Hepatocyte (in vitro differentiated cells): Measurements from ENCODE around the gene HSD3B7. TPM values are rescaled to one million over a fixed set of nuclear protein-coding genes. Genes with fewer than 3 reads are reported as not detected.

Source experiments
- DNase-seq: peaks from one replicate; pipeline ENCODE4 v3.0.0-alpha.2; 2016; ENCODE audit warnings: low spot score
- H2AFZ ChIP-seq: fragments of 200-600 bp; sonication (generic); 2 replicates; pipeline ENCODE4 v1.6.0; 2016; ENCODE audit warnings: antibody characterized with exemption, mild to moderate bottlenecking
- H3K27ac ChIP-seq: fragments of 200-600 bp; sonication (generic); 2 replicates; pipeline ENCODE4 v1.5.1; 2016; ENCODE audit warnings: mild to moderate bottlenecking
- H3K27me3 ChIP-seq: fragments of 200-600 bp; sonication (generic); 2 replicates; pipeline ENCODE4 v1.6.1; 2016
- H3K36me3 ChIP-seq: fragments of 200-600 bp; sonication (generic); replicated peaks from 2 replicates; pipeline ENCODE4 v1.5.1; 2016; ENCODE audit warnings: low read depth; ENCODE audit not compliant: insufficient read depth
- H3K4me1 ChIP-seq: fragments of 200-600 bp; sonication (generic); 2 replicates; pipeline ENCODE4 v1.5.1; 2016; ENCODE audit warnings: mild to moderate bottlenecking, moderate library complexity; ENCODE audit not compliant: insufficient read depth
- H3K4me2 ChIP-seq: fragments of 200-600 bp; sonication (generic); 2 replicates; pipeline ENCODE4 v1.6.0; 2016
- H3K4me3 ChIP-seq: fragments of 200-600 bp; sonication (generic); 2 replicates; pipeline ENCODE4 v1.5.1; 2016; ENCODE audit warnings: mild to moderate bottlenecking
- H3K79me2 ChIP-seq: fragments of 200-600 bp; sonication (generic); 2 replicates; pipeline ENCODE4 v1.6.0; 2017; ENCODE audit warnings: mild to moderate bottlenecking
- H3K9me2 ChIP-seq: fragments of 200-600 bp; sonication (generic); replicated peaks from 2 replicates; pipeline ENCODE4 v1.6.0; 2017; ENCODE audit warnings: mild to moderate bottlenecking; ENCODE audit not compliant: insufficient read depth
- H3K9me3 ChIP-seq: fragments of 200-600 bp; sonication (generic); 2 replicates; pipeline ENCODE4 v1.5.1; 2016; ENCODE audit warnings: low read depth, mild to moderate bottlenecking
- H4K20me1 ChIP-seq: fragments of 200-600 bp; sonication (generic); 2 replicates; pipeline ENCODE4 v1.6.0; 2016; ENCODE audit warnings: mild to moderate bottlenecking; ENCODE audit not compliant: insufficient read depth, poor library complexity, severe bottlenecking
- EZH2 ChIP-seq: fragments of 200-600 bp; sonication (generic); IDR thresholded peaks from 2 replicates; pipeline ENCODE4 v1.6.1; 2016; ENCODE audit warnings: antibody characterized with exemption, mild to moderate bottlenecking, borderline replicate concordance
- EZH2phosphoT487 ChIP-seq: fragments of 200-600 bp; sonication (generic); IDR thresholded peaks from one replicate; pipeline ENCODE4 v1.6.1; 2018; ENCODE audit warnings: antibody characterized with exemption, mild to moderate bottlenecking, low read depth, moderate library complexity; ENCODE audit not compliant: unreplicated experiment, severe bottlenecking
- WGBS: methylation state at CpG from one replicate; pipeline ENCODE4 v1.1.6; 2016; ENCODE audit warnings: low lambda C conversion rate; ENCODE audit errors: missing lambda C conversion rate; 5-methylcytosine and 5-hydroxymethylcytosine counted together
- polyA plus RNA-seq: library from polyadenylated mRNA; unstranded; fragments of >200 nt; fragmentation: Nextera tagmentation; extraction: Ambion mirVana; gene quantifications from 2 replicates; pipeline ENCODE4 v1.2.1, GENCODE V29; 2016
- total RNA-seq: library from RNA; depleted of rRNA; stranded (reverse); fragments of >200 nt; gene quantifications from 2 replicates; pipeline ENCODE4 v1.2.3, GENCODE V29; 2014
- TF ChIP-seq, protein P1 (sequence below): fragments of 200-600 bp; sonication (generic); IDR thresholded peaks from 2 replicates; pipeline ENCODE4 v1.5.1; 2016; ENCODE audit warnings: antibody characterized with exemption, mild to moderate bottlenecking; ENCODE audit not compliant: poor library complexity

Gene HSD3B7
- total and polyA plus RNA-seq, 2 experiments from 2014 or later = 17.5 to 20.8 TPM

- DNase-seq = no peak
- no peaks in the 10 kb centered on the region for H3K79me2 ChIP-seq
- 88% methylated on average over 8 of the region's 8 CpGs for WGBS
- H3K4me3 ChIP-seq = no peak overlapping the region
- no peak overlapping the region for H3K4me2 ChIP-seq
- no peaks in the 10 kb centered on the region for H3K36me3 ChIP-seq
- no peaks in the 10 kb centered on the region for H3K9me3 ChIP-seq
- H3K9me2 ChIP-seq = no peaks in the 10 kb centered on the region
- H3K4me1 ChIP-seq = no peaks in the 10 kb centered on the region
- H3K27me3 ChIP-seq = peaks cover 4% of the 10 kb centered on the region
- no peak overlapping the region for H3K27ac ChIP-seq
- TF ChIP-seq, protein P1, sequence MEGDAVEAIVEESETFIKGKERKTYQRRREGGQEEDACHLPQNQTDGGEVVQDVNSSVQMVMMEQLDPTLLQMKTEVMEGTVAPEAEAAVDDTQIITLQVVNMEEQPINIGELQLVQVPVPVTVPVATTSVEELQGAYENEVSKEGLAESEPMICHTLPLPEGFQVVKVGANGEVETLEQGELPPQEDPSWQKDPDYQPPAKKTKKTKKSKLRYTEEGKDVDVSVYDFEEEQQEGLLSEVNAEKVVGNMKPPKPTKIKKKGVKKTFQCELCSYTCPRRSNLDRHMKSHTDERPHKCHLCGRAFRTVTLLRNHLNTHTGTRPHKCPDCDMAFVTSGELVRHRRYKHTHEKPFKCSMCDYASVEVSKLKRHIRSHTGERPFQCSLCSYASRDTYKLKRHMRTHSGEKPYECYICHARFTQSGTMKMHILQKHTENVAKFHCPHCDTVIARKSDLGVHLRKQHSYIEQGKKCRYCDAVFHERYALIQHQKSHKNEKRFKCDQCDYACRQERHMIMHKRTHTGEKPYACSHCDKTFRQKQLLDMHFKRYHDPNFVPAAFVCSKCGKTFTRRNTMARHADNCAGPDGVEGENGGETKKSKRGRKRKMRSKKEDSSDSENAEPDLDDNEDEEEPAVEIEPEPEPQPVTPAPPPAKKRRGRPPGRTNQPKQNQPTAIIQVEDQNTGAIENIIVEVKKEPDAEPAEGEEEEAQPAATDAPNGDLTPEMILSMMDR = no peak
- TF ChIP-seq EZH2 (no peak), EZH2phosphoT487 (no peak)
- no peaks in the 10 kb centered on the region for H4K20me1 ChIP-seq
- no peak overlapping the region for H2AFZ ChIP-seq
Measured at GRCh38 chr16:30991052-30991451, 6.0 kb downstream of the HSD3B7 start.

DNA sequence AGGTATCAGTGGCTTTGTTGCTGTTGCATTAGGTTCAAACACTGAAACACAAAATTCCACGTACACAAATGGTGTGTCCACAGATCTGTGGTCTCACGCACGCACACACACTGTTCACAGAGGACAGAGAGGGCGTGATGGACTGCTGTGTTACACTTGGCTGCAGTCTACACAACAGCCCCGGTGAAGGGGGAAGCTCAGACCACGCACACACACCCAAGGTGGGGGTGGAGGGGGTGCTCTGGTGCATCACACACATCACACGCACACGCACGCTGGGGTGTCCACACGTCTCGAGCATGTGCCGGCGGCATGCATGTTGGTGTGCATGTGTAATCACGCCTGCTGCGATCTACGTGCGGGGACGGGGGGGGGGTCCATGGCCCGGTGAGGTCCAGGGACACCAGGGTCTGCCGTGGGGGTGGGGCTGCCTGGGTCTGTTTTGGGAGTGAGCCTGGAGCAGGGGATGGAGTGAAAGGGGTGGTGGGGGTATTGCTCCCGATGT lies 7.3 kb downstream of the HSD3B7 start:
- Histone ChIP-seq H3K79me2 (no peaks in the 10 kb centered on the region), H3K4me1 (peaks cover 9% of the 10 kb centered on the region), H3K9me3 (no peaks in the 10 kb centered on the region), H3K27me3 (peaks cover 4% of the 10 kb centered on the region), H4K20me1 (no peaks in the 10 kb centered on the region), H3K27ac (no peak overlapping the region), H2AFZ (no peak overlapping the region), H3K4me3 (no peak overlapping the region), H3K9me2 (no peaks in the 10 kb centered on the region), H3K36me3 (no peaks in the 10 kb centered on the region), H3K4me2 (no peak overlapping the region)
- TF ChIP-seq, protein P1 = no peak
- no peak for TF ChIP-seq EZH2
- 91% methylated on average over 19 of the region's 21 CpGs for WGBS
- DNase-seq = no peak

DNA sequence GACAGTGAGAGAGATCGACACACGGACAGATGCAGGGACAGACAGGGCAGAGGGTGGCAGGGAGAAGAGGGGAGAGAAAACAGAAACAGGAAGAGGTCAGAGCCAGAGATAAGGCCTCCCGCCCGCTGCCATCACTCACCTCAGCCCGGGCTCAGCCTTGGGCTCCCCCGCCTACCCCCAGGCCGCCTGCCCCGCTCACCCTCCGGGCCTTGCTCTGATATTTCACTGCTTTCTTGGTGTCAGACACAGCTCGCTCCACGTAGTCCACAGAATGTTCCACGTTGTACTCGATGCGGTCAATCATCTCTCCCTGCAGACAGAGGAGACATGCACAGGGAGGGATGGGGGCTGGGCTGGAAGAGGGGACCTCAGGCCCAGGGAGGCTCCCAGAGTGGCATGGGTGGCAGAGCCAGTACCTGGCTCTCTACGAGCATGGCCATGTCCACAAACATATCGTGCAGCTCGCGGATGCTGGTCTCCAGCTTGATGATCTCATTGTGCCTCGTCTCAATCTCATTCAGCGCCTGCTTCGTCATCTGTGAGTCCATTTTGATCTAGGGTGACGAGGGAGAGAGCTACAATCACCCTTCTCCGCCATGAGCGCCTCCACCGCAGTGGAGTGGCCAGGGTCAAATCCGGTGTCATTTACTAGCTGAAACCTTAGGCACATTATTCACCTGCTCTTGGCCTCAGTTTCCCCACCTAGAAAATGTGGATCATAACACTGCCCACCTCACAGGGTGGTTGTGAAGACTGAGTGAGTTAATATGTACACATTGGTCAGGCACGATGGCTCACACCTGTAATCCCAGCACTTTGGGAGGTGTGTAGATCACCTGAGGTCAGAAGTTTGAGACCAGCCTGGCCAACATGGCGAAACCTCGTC lies 8.2 kb downstream of the HSD3B7 start:
- H3K4me3 ChIP-seq = no peak overlapping the region
- H3K79me2 ChIP-seq = no peaks in the 10 kb centered on the region
- no peak overlapping the region for H3K4me2 ChIP-seq
- peaks cover 4% of the 10 kb centered on the region for H3K27me3 ChIP-seq
- H4K20me1 ChIP-seq = no peaks in the 10 kb centered on the region
- WGBS = 92% methylated on average over 28 of the region's 29 CpGs
- no peaks in the 10 kb centered on the region for H3K9me2 ChIP-seq
- TF ChIP-seq EZH2 (no peak), EZH2phosphoT487 (no peak)
- TF ChIP-seq, protein P1 = no peak
- no peak for DNase-seq
- H3K27ac ChIP-seq = no peak overlapping the region
- H3K36me3 ChIP-seq = no peaks in the 10 kb centered on the region
- no peaks in the 10 kb centered on the region for H3K9me3 ChIP-seq
- H2AFZ ChIP-seq = no peak overlapping the region
- H3K4me1 ChIP-seq = peaks cover 18% of the 10 kb centered on the region
